OCI-LY7 (cell line): Measurements from ENCODE around the gene GPNMB.

Experiments
- CTCF ChIP-seq: fragments of 200-600 bp; sonication (generic); conservative IDR thresholded peaks from 2 replicates; pipeline ENCODE4 v1.5.1; 2014; ENCODE audit warnings: mild to moderate bottlenecking, antibody characterized with exemption, low read length, moderate library complexity, mixed read lengths
- EZH2phosphoT487 ChIP-seq: fragments of 200-600 bp; sonication (generic); IDR thresholded peaks from 2 replicates; pipeline ENCODE4 v1.6.1; 2018; ENCODE audit warnings: low read depth, borderline replicate concordance, mild to moderate bottlenecking, mixed run types, antibody characterized with exemption, low read length, moderate library complexity, mixed read lengths

- TF ChIP-seq CTCF (no peak), EZH2phosphoT487 (no peak)
Measured at GRCh38 chr7:23222439-23223030, 24.0 kb upstream of the GPNMB start.
